ENCODE measurements around the gene RNASE11. TPM values are rescaled to one million over a fixed set of nuclear protein-coding genes. Genes with fewer than 3 reads are reported as not detected.

The RNASE11 gene
- total RNA-seq, 1 donor from 2014 or later: not detected

GRCh38 chr14:20556500-20557211 lies 31.1 kb downstream of the RNASE11 start:
- TF ChIP-seq, protein P1, sequence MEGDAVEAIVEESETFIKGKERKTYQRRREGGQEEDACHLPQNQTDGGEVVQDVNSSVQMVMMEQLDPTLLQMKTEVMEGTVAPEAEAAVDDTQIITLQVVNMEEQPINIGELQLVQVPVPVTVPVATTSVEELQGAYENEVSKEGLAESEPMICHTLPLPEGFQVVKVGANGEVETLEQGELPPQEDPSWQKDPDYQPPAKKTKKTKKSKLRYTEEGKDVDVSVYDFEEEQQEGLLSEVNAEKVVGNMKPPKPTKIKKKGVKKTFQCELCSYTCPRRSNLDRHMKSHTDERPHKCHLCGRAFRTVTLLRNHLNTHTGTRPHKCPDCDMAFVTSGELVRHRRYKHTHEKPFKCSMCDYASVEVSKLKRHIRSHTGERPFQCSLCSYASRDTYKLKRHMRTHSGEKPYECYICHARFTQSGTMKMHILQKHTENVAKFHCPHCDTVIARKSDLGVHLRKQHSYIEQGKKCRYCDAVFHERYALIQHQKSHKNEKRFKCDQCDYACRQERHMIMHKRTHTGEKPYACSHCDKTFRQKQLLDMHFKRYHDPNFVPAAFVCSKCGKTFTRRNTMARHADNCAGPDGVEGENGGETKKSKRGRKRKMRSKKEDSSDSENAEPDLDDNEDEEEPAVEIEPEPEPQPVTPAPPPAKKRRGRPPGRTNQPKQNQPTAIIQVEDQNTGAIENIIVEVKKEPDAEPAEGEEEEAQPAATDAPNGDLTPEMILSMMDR (IDR thresholded peaks at IDR 0.05; ENCODE audit: unreplicated experiment): no peak
- peaks cover 24% of the 10 kb centered on the region for H3K4me1 Mint-ChIP-seq
- no peak overlapping the region for H3K4me3 Mint-ChIP-seq
- no peak for DNase-seq (ENCODE audit: low spot score in 2 of 2, unreplicated experiment in 2 of 2)
- H3K9me3 Mint-ChIP-seq: no peaks in the 10 kb centered on the region
- H3K27me3 Mint-ChIP-seq (ENCODE audit: low read depth): no peaks in the 10 kb centered on the region
- H3K27ac Mint-ChIP-seq: peak overlapping the region; percentile 10
- H3K36me3 Mint-ChIP-seq: no peaks in the 10 kb centered on the region

GRCh38 chr14:20555845-20556244 lies 32.0 kb downstream of the RNASE11 start:
- H3K27ac Mint-ChIP-seq: no peak overlapping the region
- peaks cover 24% of the 10 kb centered on the region for H3K4me1 Mint-ChIP-seq
- H3K9me3 Mint-ChIP-seq: no peaks in the 10 kb centered on the region
- no peaks in the 10 kb centered on the region for H3K27me3 Mint-ChIP-seq (ENCODE audit: low read depth)
- no peak overlapping the region for H3K4me3 Mint-ChIP-seq
- TF ChIP-seq, protein P1 (IDR thresholded peaks at IDR 0.05; ENCODE audit: unreplicated experiment): no peak
- DNase-seq (ENCODE audit: low spot score in 2 of 2, unreplicated experiment in 2 of 2): no peak
- no peaks in the 10 kb centered on the region for H3K36me3 Mint-ChIP-seq

- Mint-ChIP-seq H3K4me1 (peaks cover 12% of the 10 kb centered on the region), H3K9me3 (no peaks in the 10 kb centered on the region), H3K27ac (no peak overlapping the region), H3K4me3 (no peak overlapping the region), H3K27me3 (ENCODE audit: low read depth) (no peaks in the 10 kb centered on the region), H3K36me3 (no peaks in the 10 kb centered on the region)
- TF ChIP-seq, protein P1 (IDR thresholded peaks at IDR 0.05; ENCODE audit: unreplicated experiment): no peak
- no peak for DNase-seq (ENCODE audit: low spot score in 2 of 2, unreplicated experiment in 2 of 2)
Observed at GRCh38 chr14:20553024-20553423, 34.8 kb downstream of the RNASE11 start.

GRCh38 chr14:20551606-20552005 lies 36.2 kb downstream of the RNASE11 start:
- TF ChIP-seq, protein P1 (IDR thresholded peaks at IDR 0.05; ENCODE audit: unreplicated experiment): no peak
- no peak for DNase-seq (ENCODE audit: low spot score in 2 of 2, unreplicated experiment in 2 of 2)
- no peaks in the 10 kb centered on the region for H3K9me3 Mint-ChIP-seq
- H3K27ac Mint-ChIP-seq: no peak overlapping the region
- H3K27me3 Mint-ChIP-seq (ENCODE audit: low read depth): no peaks in the 10 kb centered on the region
- H3K4me1 Mint-ChIP-seq: peaks cover 2% of the 10 kb centered on the region
- no peak overlapping the region for H3K4me3 Mint-ChIP-seq
- H3K36me3 Mint-ChIP-seq: no peaks in the 10 kb centered on the region

- no peak for DNase-seq (ENCODE audit: low spot score in 2 of 2, unreplicated experiment in 2 of 2)
- H3K9me3 Mint-ChIP-seq: no peaks in the 10 kb centered on the region
- H3K27ac Mint-ChIP-seq: no peak overlapping the region
- no peak overlapping the region for H3K4me3 Mint-ChIP-seq
- no peaks in the 10 kb centered on the region for H3K27me3 Mint-ChIP-seq (ENCODE audit: low read depth)
- H3K36me3 Mint-ChIP-seq: no peaks in the 10 kb centered on the region
- peaks cover 2% of the 10 kb centered on the region for H3K4me1 Mint-ChIP-seq
- TF ChIP-seq, protein P1 (IDR thresholded peaks at IDR 0.05; ENCODE audit: unreplicated experiment): no peak
Observed at GRCh38 chr14:20550926-20551325, 36.9 kb downstream of the RNASE11 start.
